IMR-90 (cell line): ENCODE measurements around the gene ST14. TPM values are rescaled to one million over a fixed set of nuclear protein-coding genes. Genes with fewer than 3 reads are reported as not detected.

ENCODE experiments used
- ATAC-seq: fragments of 200-7000 bp; cut with Tn5 transposase; 2 replicates; pipeline ENCODE4 v1.9.1; 2020; ENCODE audit warnings: low read depth, mild to moderate bottlenecking, moderate library complexity
- BruUV-seq: library from RNA; stranded (reverse); fragments of 400-500 nt; replicated peaks from 2 replicates; lab custom pipeline; 2021; lab: Mats Ljungman, UMichigan
- CTCF ChIA-PET: fragments of 300-600 bp; formaldehyde crosslinking; extraction: SDS; loops from one replicate; lab custom pipeline; 2021; ENCODE audit warnings: antibody characterized with exemption; lab: Yijun Ruan, JAX
- POLR2A ChIA-PET: fragments of 300-600 bp; sonication (Branson Sonifier 250); formaldehyde crosslinking; loops from one replicate; lab custom pipeline; 2022; ENCODE audit warnings: antibody characterized with exemption; ENCODE audit not compliant: unreplicated experiment; lab: Charles Lee
- DNase-seq: peaks from one replicate; pipeline ENCODE4 v3.0.0; 2013
- H2AFZ ChIP-seq: replicated peaks from 2 replicates; pipeline ENCODE3; 2013; ENCODE audit warnings: low read length, mild to moderate bottlenecking; ENCODE audit not compliant: poor library complexity
- H2AK5ac ChIP-seq: 2 replicates; pipeline ENCODE4 v1.6.1; 2013; ENCODE audit warnings: low read depth, low read length, inconsistent platforms
- H2AK9ac ChIP-seq: replicated peaks from 2 replicates; pipeline ENCODE3; 2013; ENCODE audit warnings: mild to moderate bottlenecking, low read depth, low read length, moderate library complexity; ENCODE audit not compliant: poor library complexity
- H2BK120ac ChIP-seq: 2 replicates; pipeline ENCODE4 v1.6.1; 2013; ENCODE audit warnings: low read depth, low read length, inconsistent platforms
- H2BK15ac ChIP-seq: 3 replicates; pipeline ENCODE4 v1.6.1; 2013; ENCODE audit warnings: low read depth, low read length, inconsistent platforms
- H2BK20ac ChIP-seq: 2 replicates; pipeline ENCODE4 v1.6.1; 2013; ENCODE audit warnings: low read depth, mild to moderate bottlenecking, inconsistent platforms, low read length, moderate library complexity
- H2BK5ac ChIP-seq: 2 replicates; pipeline ENCODE4 v1.6.1; 2013; ENCODE audit warnings: mild to moderate bottlenecking, low read depth, low read length, inconsistent platforms; ENCODE audit not compliant: poor library complexity, severe bottlenecking
- H3K14ac ChIP-seq: replicated peaks from 2 replicates; pipeline ENCODE4 v1.6.1; 2013; ENCODE audit warnings: low read depth, low read length, inconsistent platforms
- H3K18ac ChIP-seq: 2 replicates; pipeline ENCODE4 v1.6.1; 2013; ENCODE audit warnings: low read depth, low read length, control low read depth
- H3K23ac ChIP-seq: 2 replicates; pipeline ENCODE4 v1.6.1; 2013; ENCODE audit warnings: low read depth, low read length, inconsistent platforms
- H3K27ac ChIP-seq: 2 replicates; pipeline ENCODE4 v1.5.1; 2013; ENCODE audit warnings: mild to moderate bottlenecking, control low read depth, low read length; ENCODE audit not compliant: insufficient read depth
- H3K27me3 ChIP-seq: 2 replicates; pipeline ENCODE4 v1.6.1; 2013; ENCODE audit warnings: low read length; ENCODE audit not compliant: control insufficient read depth, insufficient read depth
- H3K36me3 ChIP-seq: 2 replicates; pipeline ENCODE4 v1.6.1; 2013; ENCODE audit warnings: low read length, mixed read lengths; ENCODE audit not compliant: control insufficient read depth, insufficient read depth
- H3K4ac ChIP-seq: 2 replicates; pipeline ENCODE4 v1.6.1; 2013; ENCODE audit warnings: low read depth, low read length, inconsistent platforms
- H3K4me1 ChIP-seq: 2 replicates; pipeline ENCODE4 v1.6.1; 2013; ENCODE audit warnings: low read length, mixed read lengths; ENCODE audit not compliant: control insufficient read depth, insufficient read depth
- H3K4me2 ChIP-seq: 2 replicates; pipeline ENCODE4 v1.6.1; 2013; ENCODE audit warnings: low read depth, mild to moderate bottlenecking, control low read depth, low read length, moderate library complexity
- H3K4me3 ChIP-seq: 2 replicates; pipeline ENCODE4 v1.5.1; 2013; ENCODE audit warnings: low read depth, mild to moderate bottlenecking, control low read depth, low read length, moderate library complexity; ENCODE audit not compliant: insufficient read depth
- H3K56ac ChIP-seq: 2 replicates; pipeline ENCODE4 v1.6.1; 2013; ENCODE audit warnings: low read length, inconsistent platforms; ENCODE audit not compliant: insufficient read depth; ENCODE audit errors: extremely low read depth
- H3K79me1 ChIP-seq, 2 experiments: 2 replicates each; pipeline ENCODE4 v1.6.1; 2013; ENCODE audit warnings: low read length in 2 of 2, inconsistent platforms in 1 of 2, low read depth in 1 of 2
- H3K9ac ChIP-seq: 2 replicates; pipeline ENCODE4 v1.6.1; 2013; ENCODE audit warnings: low read depth, low read length, control low read depth
- H3K9me1 ChIP-seq: 2 replicates; pipeline ENCODE4 v1.6.1; 2013; ENCODE audit warnings: low read length, inconsistent platforms; ENCODE audit not compliant: insufficient read depth
- H3K9me3 ChIP-seq: 2 replicates; pipeline ENCODE4 v1.6.1; 2013; ENCODE audit warnings: low read length; ENCODE audit not compliant: control insufficient read depth, insufficient read depth
- H4K20me1 ChIP-seq: 2 replicates; pipeline ENCODE4 v1.6.1; 2013; ENCODE audit warnings: low read length, inconsistent platforms; ENCODE audit not compliant: insufficient read depth
- H4K5ac ChIP-seq: 2 replicates; pipeline ENCODE4 v1.6.1; 2013; ENCODE audit warnings: mild to moderate bottlenecking, low read depth, low read length, control low read depth
- H4K8ac ChIP-seq, 2 experiments: 2 replicates each; pipeline ENCODE4 v1.6.1; 2013; ENCODE audit warnings: low read depth in 2 of 2, low read length in 2 of 2, control low read depth in 1 of 2, inconsistent platforms in 1 of 2
- H4K91ac ChIP-seq: 2 replicates; pipeline ENCODE4 v1.6.1; 2013; ENCODE audit warnings: low read depth, low read length, inconsistent platforms; ENCODE audit not compliant: insufficient read depth
- CEBPB ChIP-seq: IDR thresholded peaks from 2 replicates; pipeline ENCODE4 v1.6.1; 2012; ENCODE audit warnings: low read depth, low read length, improper control_type of control experiment
- CHD1 ChIP-seq: IDR thresholded peaks from 2 replicates; pipeline ENCODE4 v1.6.1; 2012; ENCODE audit warnings: low read depth, low read length, improper control_type of control experiment
- ELK1 ChIP-seq: fragments of 150-350 bp; IDR thresholded peaks from 2 replicates; pipeline ENCODE4 v1.6.1; 2016; ENCODE audit warnings: low read depth, mild to moderate bottlenecking, low read length, moderate library complexity, borderline replicate concordance
- FOS ChIP-seq: fragments of 150-350 bp; IDR thresholded peaks from 2 replicates; pipeline ENCODE4 v1.6.1; 2016; ENCODE audit warnings: low read depth, low read length
- MAFK ChIP-seq: IDR thresholded peaks from 2 replicates; pipeline ENCODE4 v1.6.1; 2012; ENCODE audit warnings: low read depth, low read length, improper control_type of control experiment
- MXI1 ChIP-seq: IDR thresholded peaks from 2 replicates; pipeline ENCODE4 v1.6.1; 2012; ENCODE audit warnings: low read depth, mild to moderate bottlenecking, low read length, moderate library complexity, borderline replicate concordance
- NFE2L2 ChIP-seq: fragments of 150-350 bp; IDR thresholded peaks from 2 replicates; pipeline ENCODE4 v1.6.1; 2016; ENCODE audit warnings: low read depth, mild to moderate bottlenecking, low read length
- POLR2A ChIP-seq: IDR thresholded peaks from 2 replicates; pipeline ENCODE4 v1.6.1; 2012; ENCODE audit warnings: mild to moderate bottlenecking, low read depth, low read length
- SMC3 ChIP-seq: fragments of 150-350 bp; IDR thresholded peaks from 2 replicates; pipeline ENCODE4 v1.6.1; 2016; ENCODE audit warnings: low read depth, mild to moderate bottlenecking, antibody characterized with exemption, low read length, moderate library complexity
- WGBS, 2 experiments: methylation state at CpG; one replicate each; pipeline versions ENCODE4 v1.1.5 to v1.1.7; 2013; ENCODE audit warnings: missing lambda C conversion rate in 2 of 2; ENCODE audit not compliant: insufficient read length in 1 of 2; ENCODE audit errors: extremely low coverage in 2 of 2; 5-methylcytosine and 5-hydroxymethylcytosine counted together
- dilution Hi-C: fragments of 300-500 bp; cut with HindIII; formaldehyde crosslinking; loops from one replicate; pipeline ENCODE4 v1.14.3; 2018; ENCODE audit warnings: low sequenced_read_pairs; ENCODE audit not compliant: unreplicated experiment
- in situ Hi-C: fragments of 300-500 bp; cut with MboI; formaldehyde crosslinking; loops from 3 replicates; pipeline ENCODE4 v1.14.3; 2019; ENCODE audit warnings: low sequenced_read_pairs, inconsistent platforms, mixed read lengths
- intact Hi-C: fragments of 100-400 bp; cut with micrococcal nuclease; formaldehyde crosslinking; loops from 2 replicates; pipeline ENCODE4 v1.10.0; 2022
- polyA plus RNA-seq, 3 experiments: library from polyadenylated mRNA; depleted of rRNA; stranded (reverse); fragments of >200 nt; gene quantifications; 2 replicates each; pipeline ENCODE4 v1.2.3, GENCODE V29; 2012; ENCODE audit warnings: low replicate concordance in 1 of 3
- total RNA-seq: library from RNA; depleted of rRNA; stranded (reverse); fragments of >200 nt; gene quantifications from 2 replicates; pipeline ENCODE4 v1.2.3, GENCODE V29; 2012
- TF ChIP-seq, protein P1 (sequence below): fragments of 150-350 bp; IDR thresholded peaks from 2 replicates; pipeline ENCODE4 v1.6.1; 2017; ENCODE audit warnings: mild to moderate bottlenecking, antibody characterized with exemption, low read length, low read depth

Gene ST14
- total and polyA plus RNA-seq, 2 of the 4 experiments (the other 2 are of a cell fraction) = not detected

- Histone ChIP-seq H3K79me1 (no peaks in the 10 kb centered on the region), H3K27ac (no peak overlapping the region), H3K4ac (no peak overlapping the region), H2BK15ac (no peak overlapping the region), H3K36me3 (peaks cover 30% of the 10 kb centered on the region), H4K5ac (no peak overlapping the region), H2BK20ac (no peak overlapping the region), H3K4me2 (no peak overlapping the region), H2BK5ac (no peak overlapping the region), H3K18ac (no peak overlapping the region), H4K91ac (no peak overlapping the region), H3K9me3 (no peaks in the 10 kb centered on the region), H3K4me3 (no peak overlapping the region), H4K8ac (no peak overlapping the region), H2AFZ (no peak overlapping the region), H3K14ac (no peak overlapping the region), H3K56ac (no peak overlapping the region), H3K9ac (no peak overlapping the region), H3K9me1 (no peaks in the 10 kb centered on the region; the same call in 1 of the 2 replicates), H2AK9ac (no peak overlapping the region), H3K23ac (no peak overlapping the region), H2BK120ac (no peak overlapping the region), H3K4me1 (peaks cover 3% of the 10 kb centered on the region; the same call in 1 of the 2 replicates), H3K27me3 (no peaks in the 10 kb centered on the region), H4K20me1 (no peaks in the 10 kb centered on the region), H2AK5ac (no peak overlapping the region)
- intact Hi-C loops = no loop called here
- ChIA-PET POLR2A (no interaction called here), CTCF (no interaction called here)
- TF ChIP-seq SMC3 (no peak), MAFK (no peak), CHD1 (no peak), CEBPB (no peak), NFE2L2 (no peak), POLR2A (no peak), MXI1 (no peak), ELK1 (no peak), FOS (no peak)
- TF ChIP-seq, protein P1, sequence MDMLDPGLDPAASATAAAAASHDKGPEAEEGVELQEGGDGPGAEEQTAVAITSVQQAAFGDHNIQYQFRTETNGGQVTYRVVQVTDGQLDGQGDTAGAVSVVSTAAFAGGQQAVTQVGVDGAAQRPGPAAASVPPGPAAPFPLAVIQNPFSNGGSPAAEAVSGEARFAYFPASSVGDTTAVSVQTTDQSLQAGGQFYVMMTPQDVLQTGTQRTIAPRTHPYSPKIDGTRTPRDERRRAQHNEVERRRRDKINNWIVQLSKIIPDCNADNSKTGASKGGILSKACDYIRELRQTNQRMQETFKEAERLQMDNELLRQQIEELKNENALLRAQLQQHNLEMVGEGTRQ = no peak
- no CpG with 5 or more reads among the region's 10 CpGs for WGBS, 2 experiments
- ATAC-seq (no peak; the same call in 1 of the 2 replicates), DNase-seq (no peak)
- dilution Hi-C loops = loop anchor here (25.0 kb wide), 1 partner anchor 207 kb away; no protein-coding TSS in a partner anchor
- no TSS peak for BruUV-seq
- in situ Hi-C loops = no loop called here
Measured at GRCh38 chr11:130144141-130144540, 15.4 kb upstream of the ST14 start.
